Measurements from ENCODE around the gene PRR30.
"Not testable (repeated sequence)": the region's sequence is repeated elsewhere in the genome, so short reads cannot be mapped to it uniquely, and the experiment has no call there.

PRR30 gene

GRCh38 chr2:27139310-27139709, at the start of gene PRR30:
Gene PRR30, minus strand, starts transcription at chr2:27139410. Its CDS starts 1,081 bp downstream, at chr2:27138329.
- no peak for DNase-seq

GRCh38 chr2:27186613-27187345, 47.6 kb upstream of the PRR30 start:
- DNase-seq = no peak

GRCh38 chr2:27185331-27186026, 46.3 kb upstream of the PRR30 start:
- no peak for DNase-seq

GRCh38 chr2:27184115-27184514, 44.9 kb upstream of the PRR30 start:
- DNase-seq = no peak

GRCh38 chr2:27182346-27182745, 43.1 kb upstream of the PRR30 start:
- DNase-seq = no peak

- no peak for DNase-seq
Measured at GRCh38 chr2:27179344-27180000, 40.3 kb upstream of the PRR30 start.

- no peak for DNase-seq
Measured at GRCh38 chr2:27178469-27178868, 39.3 kb upstream of the PRR30 start.

GRCh38 chr2:27177441-27178351, 38.5 kb upstream of the PRR30 start:
- no peak for DNase-seq

- DNase-seq = not testable (repeated sequence)
Measured at GRCh38 chr2:27175781-27176180, 36.6 kb upstream of the PRR30 start.

- no peak for DNase-seq
Measured at GRCh38 chr2:27175330-27175729, 36.1 kb upstream of the PRR30 start.

GRCh38 chr2:27174638-27175037, 35.4 kb upstream of the PRR30 start:
- DNase-seq = no peak

- DNase-seq = no peak
Measured at GRCh38 chr2:27171351-27171848, 32.2 kb upstream of the PRR30 start.

GRCh38 chr2:27170581-27171337, 31.5 kb upstream of the PRR30 start:
- no peak for DNase-seq

- no peak for DNase-seq
Measured at GRCh38 chr2:27164960-27165763, 26.0 kb upstream of the PRR30 start.

GRCh38 chr2:27162151-27163121, 23.2 kb upstream of the PRR30 start:
- no peak for DNase-seq

GRCh38 chr2:27160191-27160590, 21.0 kb upstream of the PRR30 start:
- no peak for DNase-seq

GRCh38 chr2:27159271-27159670, 20.1 kb upstream of the PRR30 start:
- DNase-seq = no peak

- no peak for DNase-seq
Measured at GRCh38 chr2:27158468-27158867, 19.3 kb upstream of the PRR30 start.

- DNase-seq = no peak
Measured at GRCh38 chr2:27155069-27155520, 15.9 kb upstream of the PRR30 start.

GRCh38 chr2:27154488-27154887, 15.3 kb upstream of the PRR30 start:
- no peak for DNase-seq

All from NCI-H526 treated with DMSO at 0.1 percent for 48 hours (cell line).